ENCODE measurements around the gene EVL.
"Not testable (repeated sequence)": the region's sequence is repeated elsewhere in the genome, so short reads cannot be mapped to it uniquely, and the experiment has no call there.

The EVL gene

GRCh38 chr14:100038065-100038464 lies 27.2 kb upstream of the EVL start:
- no peak for DNase-seq (ENCODE audit: low read depth in 3 of 3)

- DNase-seq (ENCODE audit: low read depth in 3 of 3) = no peak
Observed at GRCh38 chr14:100039903-100040302, 25.3 kb upstream of the EVL start.

GRCh38 chr14:100041271-100041670 lies 24.0 kb upstream of the EVL start:
- DNase-seq (ENCODE audit: low read depth in 3 of 3) = no peak

- DNase-seq (ENCODE audit: low read depth in 3 of 3) = no peak
Observed at GRCh38 chr14:100042286-100042685, 22.9 kb upstream of the EVL start.

- no peak for DNase-seq (ENCODE audit: low read depth in 3 of 3)
Observed at GRCh38 chr14:100045642-100046344, 19.4 kb upstream of the EVL start.

- DNase-seq (ENCODE audit: low read depth in 3 of 3) = no peak
Observed at GRCh38 chr14:100047600-100047999, 17.6 kb upstream of the EVL start.

- DNase-seq (ENCODE audit: low read depth in 3 of 3) = no peak
Observed at GRCh38 chr14:100048786-100049185, 16.4 kb upstream of the EVL start.

GRCh38 chr14:100049220-100049619 lies 16.0 kb upstream of the EVL start:
- DNase-seq (ENCODE audit: low read depth in 3 of 3) = no peak

GRCh38 chr14:100051103-100051502 lies 14.1 kb upstream of the EVL start:
- DNase-seq (ENCODE audit: low read depth in 3 of 3) = no peak

GRCh38 chr14:100051543-100051942 lies 13.7 kb upstream of the EVL start:
- DNase-seq (ENCODE audit: low read depth in 3 of 3) = no peak

GRCh38 chr14:100052819-100053218 lies 12.4 kb upstream of the EVL start:
- DNase-seq (ENCODE audit: low read depth in 3 of 3) = no peak

- DNase-seq (ENCODE audit: low read depth in 3 of 3) = no peak
Observed at GRCh38 chr14:100054316-100055075, 10.7 kb upstream of the EVL start.

GRCh38 chr14:100056431-100056830 lies 8.8 kb upstream of the EVL start:
- no peak for DNase-seq (ENCODE audit: low read depth in 3 of 3)

- DNase-seq (ENCODE audit: low read depth in 3 of 3) = no peak
Observed at GRCh38 chr14:100056964-100057795, 8.0 kb upstream of the EVL start.

- DNase-seq (ENCODE audit: low read depth in 3 of 3) = no peak
Observed at GRCh38 chr14:100058777-100059437, 6.3 kb upstream of the EVL start.

GRCh38 chr14:100059438-100059781 lies 5.8 kb upstream of the EVL start:
- DNase-seq (ENCODE audit: low read depth in 3 of 3) = no peak

- no peak for DNase-seq (ENCODE audit: low read depth in 3 of 3)
Observed at GRCh38 chr14:100060760-100061159, 4.5 kb upstream of the EVL start.

- DNase-seq (ENCODE audit: low read depth in 3 of 3) = no peak
Observed at GRCh38 chr14:100062590-100062989, 2.6 kb upstream of the EVL start.

GRCh38 chr14:100063314-100063941 lies 1.8 kb upstream of the EVL start:
- no peak for DNase-seq (ENCODE audit: low read depth in 3 of 3)

- DNase-seq (ENCODE audit: low read depth in 3 of 3) = not testable (repeated sequence)
Observed at GRCh38 chr14:100064335-100065092, 708 bp upstream of the EVL start.

All from stimulated activated CD4-positive, alpha-beta T cell treated with anti-CD3 and anti-CD28 coated beads, TNF-alpha, amount 100 ng/mL, for 4 hours (primary cell).